Measurements from ENCODE around the gene SRPK2.
"Not testable (repeated sequence)": the region's sequence is repeated elsewhere in the genome, so short reads cannot be mapped to it uniquely, and the experiment has no call there.

SRPK2 gene

GRCh38 chr7:105345725-105346124, 43.0 kb downstream of the SRPK2 start:
- no peak for TF ChIP-seq POLR2AphosphoS5 (IDR thresholded peaks at IDR 0.05; ENCODE audit: low read depth, low read length)
- no peak for TF ChIP-seq PAX5 (IDR thresholded peaks at IDR 0.05; ENCODE audit: insufficient read depth, low read length, severe bottlenecking)
- no peak for TF ChIP-seq SPI1 (IDR thresholded peaks at IDR 0.05; ENCODE audit: low read depth, low read length)
- no peak for TF ChIP-seq POLR2A (IDR thresholded peaks at IDR 0.05; ENCODE audit: low read depth, low read length)
- no peak for TF ChIP-seq TAF1 (IDR thresholded peaks at IDR 0.05; ENCODE audit: low read depth, low read length)
- TF ChIP-seq POU2F2 (IDR thresholded peaks at IDR 0.05; ENCODE audit: low read depth, low read length), result no peak
- DNase-seq (ENCODE audit: insufficient read length, low spot score), result no peak
- FAIRE-seq, result no peak

- DNase-seq (ENCODE audit: insufficient read length, low spot score) (no peak), FAIRE-seq (no peak)
- TF ChIP-seq PAX5 (IDR thresholded peaks at IDR 0.05; ENCODE audit: insufficient read depth, low read length, severe bottlenecking) (no peak), POU2F2 (IDR thresholded peaks at IDR 0.05; ENCODE audit: low read depth, low read length) (no peak), POLR2AphosphoS5 (IDR thresholded peaks at IDR 0.05; ENCODE audit: low read depth, low read length) (no peak)
These were observed 43.7 kb downstream of the SRPK2 start for GRCh38 chr7:105345003-105345402.

GRCh38 chr7:105339404-105340323, 49.1 kb downstream of the SRPK2 start:
- FAIRE-seq (no peak), DNase-seq (ENCODE audit: insufficient read length, low spot score) (no peak)
- TF ChIP-seq TAF1 (IDR thresholded peaks at IDR 0.05; ENCODE audit: low read depth, low read length) (no peak), POLR2AphosphoS5 (IDR thresholded peaks at IDR 0.05; ENCODE audit: low read depth, low read length) (no peak), PAX5 (IDR thresholded peaks at IDR 0.05; ENCODE audit: insufficient read depth, low read length, severe bottlenecking) (no peak), POLR2A (IDR thresholded peaks at IDR 0.05; ENCODE audit: low read depth, low read length) (no peak), POU2F2 (IDR thresholded peaks at IDR 0.05; ENCODE audit: low read depth, low read length) (no peak), SPI1 (IDR thresholded peaks at IDR 0.05; ENCODE audit: low read depth, low read length) (no peak)

GRCh38 chr7:105337529-105337928, 51.2 kb downstream of the SRPK2 start:
- FAIRE-seq, result no peak
- TF ChIP-seq POLR2AphosphoS5 (IDR thresholded peaks at IDR 0.05; ENCODE audit: low read depth, low read length) (no peak), PAX5 (IDR thresholded peaks at IDR 0.05; ENCODE audit: insufficient read depth, low read length, severe bottlenecking) (no peak), POLR2A (IDR thresholded peaks at IDR 0.05; ENCODE audit: low read depth, low read length) (no peak), POU2F2 (IDR thresholded peaks at IDR 0.05; ENCODE audit: low read depth, low read length) (no peak), TAF1 (IDR thresholded peaks at IDR 0.05; ENCODE audit: low read depth, low read length) (no peak), SPI1 (IDR thresholded peaks at IDR 0.05; ENCODE audit: low read depth, low read length) (no peak)
- no peak for DNase-seq (ENCODE audit: insufficient read length, low spot score)

GRCh38 chr7:105336009-105336408, 52.7 kb downstream of the SRPK2 start:
- DNase-seq (ENCODE audit: insufficient read length, low spot score), result no peak
- TF ChIP-seq POU2F2 (IDR thresholded peaks at IDR 0.05; ENCODE audit: low read depth, low read length) (no peak), POLR2AphosphoS5 (IDR thresholded peaks at IDR 0.05; ENCODE audit: low read depth, low read length) (no peak), TAF1 (IDR thresholded peaks at IDR 0.05; ENCODE audit: low read depth, low read length) (no peak), POLR2A (IDR thresholded peaks at IDR 0.05; ENCODE audit: low read depth, low read length) (no peak), PAX5 (IDR thresholded peaks at IDR 0.05; ENCODE audit: insufficient read depth, low read length, severe bottlenecking) (no peak), SPI1 (IDR thresholded peaks at IDR 0.05; ENCODE audit: low read depth, low read length) (no peak)
- FAIRE-seq, result no peak

- not testable (repeated sequence) for DNase-seq (ENCODE audit: insufficient read length, low spot score); FAIRE-seq
These were observed 56.1 kb downstream of the SRPK2 start for GRCh38 chr7:105332661-105333060.

- TF ChIP-seq PAX5 (IDR thresholded peaks at IDR 0.05; ENCODE audit: insufficient read depth, low read length, severe bottlenecking), result no peak
- TF ChIP-seq POU2F2 (IDR thresholded peaks at IDR 0.05; ENCODE audit: low read depth, low read length), result no peak
- no peak for TF ChIP-seq POLR2AphosphoS5 (IDR thresholded peaks at IDR 0.05; ENCODE audit: low read depth, low read length)
- no peak for TF ChIP-seq SPI1 (IDR thresholded peaks at IDR 0.05; ENCODE audit: low read depth, low read length)
- no peak for TF ChIP-seq POLR2A (IDR thresholded peaks at IDR 0.05; ENCODE audit: low read depth, low read length)
- no peak for TF ChIP-seq TAF1 (IDR thresholded peaks at IDR 0.05; ENCODE audit: low read depth, low read length)
- DNase-seq (ENCODE audit: insufficient read length, low spot score) (no peak), FAIRE-seq (no peak)
These were observed 58.2 kb downstream of the SRPK2 start for GRCh38 chr7:105330526-105330925.

- TF ChIP-seq POLR2AphosphoS5 (IDR thresholded peaks at IDR 0.05; ENCODE audit: low read depth, low read length), result no peak
- no peak for TF ChIP-seq POU2F2 (IDR thresholded peaks at IDR 0.05; ENCODE audit: low read depth, low read length)
- TF ChIP-seq TAF1 (IDR thresholded peaks at IDR 0.05; ENCODE audit: low read depth, low read length), result no peak
- TF ChIP-seq SPI1 (IDR thresholded peaks at IDR 0.05; ENCODE audit: low read depth, low read length), result no peak
- no peak for TF ChIP-seq PAX5 (IDR thresholded peaks at IDR 0.05; ENCODE audit: insufficient read depth, low read length, severe bottlenecking)
- TF ChIP-seq POLR2A (IDR thresholded peaks at IDR 0.05; ENCODE audit: low read depth, low read length), result no peak
- DNase-seq (ENCODE audit: insufficient read length, low spot score) (no peak), FAIRE-seq (no peak)
These were observed 61.5 kb downstream of the SRPK2 start for GRCh38 chr7:105327201-105327600.

- FAIRE-seq (peak; percentile 23), DNase-seq (ENCODE audit: insufficient read length, low spot score) (no peak)
- TF ChIP-seq POU2F2 (IDR thresholded peaks at IDR 0.05; ENCODE audit: low read depth, low read length), result no peak
- TF ChIP-seq POLR2AphosphoS5 (IDR thresholded peaks at IDR 0.05; ENCODE audit: low read depth, low read length), result no peak
- TF ChIP-seq SPI1 (IDR thresholded peaks at IDR 0.05; ENCODE audit: low read depth, low read length), result no peak
- TF ChIP-seq POLR2A (IDR thresholded peaks at IDR 0.05; ENCODE audit: low read depth, low read length), result no peak
- no peak for TF ChIP-seq TAF1 (IDR thresholded peaks at IDR 0.05; ENCODE audit: low read depth, low read length)
- no peak for TF ChIP-seq PAX5 (IDR thresholded peaks at IDR 0.05; ENCODE audit: insufficient read depth, low read length, severe bottlenecking)
These were observed 63.4 kb downstream of the SRPK2 start for GRCh38 chr7:105325216-105325904.

- not testable (repeated sequence) for FAIRE-seq; DNase-seq (ENCODE audit: insufficient read length, low spot score)
These were observed 64.1 kb downstream of the SRPK2 start for GRCh38 chr7:105324606-105325005.
